H1 (cell line): Measurements from ENCODE around the gene ALDH1B1. TPM values are rescaled to one million over a fixed set of nuclear protein-coding genes. Genes with fewer than 3 reads are reported as not detected.

Experiments used
- CHD7 ChIP-seq: fragments of 300-600 bp; sonication (generic); IDR thresholded peaks from 2 replicates; pipeline ENCODE4 v1.7.1; 2012; ENCODE audit warnings: low read length, moderate library complexity, mild to moderate bottlenecking, inconsistent platforms; ENCODE audit not compliant: insufficient replicate concordance
- EP300 ChIP-seq, 2 experiments: IDR thresholded peaks; 1 replicate in 1 of 2; 2 replicates in 1 of 2; pipeline ENCODE4 v1.6.1; 2011 to 2012; ENCODE audit warnings: low read depth in 2 of 2, low read length in 2 of 2, mild to moderate bottlenecking in 2 of 2, borderline replicate concordance in 1 of 2, inconsistent platforms in 1 of 2, moderate library complexity in 1 of 2
- polyA plus RNA-seq, 7 experiments: library from polyadenylated mRNA; depleted of rRNA in 3 of 7; stranded (reverse) in 5 of 7; unstranded in 2 of 7; fragments of >200 nt in 5 of 7; fragments of 200-250 nt in 2 of 7; gene quantifications; 1 replicate in 5 of 7; 2 replicates in 1 of 7; 4 replicates in 1 of 7; pipeline versions ENCODE4 v1.2.1 to v1.2.3, GENCODE V29; 2011 to 2013; ENCODE audit warnings: missing spikeins in 2 of 7, mixed read lengths in 2 of 7
- total RNA-seq: library from RNA; stranded (reverse); fragmentation: NEBNext Ultra II Directional; extraction: Animal tissue kit (Norgen Biotek cat#: 25700); gene quantifications from 2 replicates; pipeline ENCODE4 v1.2.1, GENCODE V29; 2021

ALDH1B1 gene
- total and polyA plus RNA-seq, 2 of the 8 experiments (the other 6 are each of a cell fraction or from before 2014, with no cell fraction given), result 41.6 to 78.7 TPM

GRCh38 chr9:38394416-38394815 is 1.9 kb downstream of the ALDH1B1 start (continued):
- TF ChIP-seq CHD7, result no peak
- no peak for TF ChIP-seq EP300 (IDR thresholded peaks at IDR 0.05; ENCODE audit: borderline replicate concordance in 1 of 2, low read depth in 2 of 2, low read length in 2 of 2)
